ENCODE results near the gene LCAT.

The LCAT gene

DNA sequence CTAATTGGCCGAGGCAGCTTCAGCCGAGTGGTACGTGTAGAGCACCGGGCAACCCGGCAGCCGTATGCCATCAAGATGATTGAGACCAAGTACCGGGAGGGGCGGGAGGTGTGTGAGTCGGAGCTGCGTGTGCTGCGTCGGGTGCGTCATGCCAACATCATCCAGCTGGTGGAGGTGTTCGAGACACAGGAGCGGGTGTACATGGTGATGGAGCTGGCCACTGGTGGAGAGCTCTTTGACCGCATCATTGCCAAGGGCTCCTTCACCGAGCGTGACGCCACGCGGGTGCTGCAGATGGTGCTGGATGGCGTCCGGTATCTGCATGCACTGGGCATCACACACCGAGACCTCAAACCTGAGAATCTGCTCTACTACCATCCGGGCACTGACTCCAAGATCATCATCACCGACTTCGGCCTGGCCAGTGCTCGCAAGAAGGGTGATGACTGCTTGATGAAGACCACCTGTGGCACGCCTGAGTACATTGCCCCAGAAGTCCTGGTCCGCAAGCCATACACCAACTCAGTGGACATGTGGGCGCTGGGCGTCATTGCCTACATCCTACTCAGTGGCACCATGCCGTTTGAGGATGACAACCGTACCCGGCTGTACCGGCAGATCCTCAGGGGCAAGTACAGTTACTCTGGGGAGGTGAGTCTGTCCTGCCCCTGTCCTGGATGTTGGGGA is 34.7 kb downstream of the LCAT start:
- DNase-seq = no peak

DNA sequence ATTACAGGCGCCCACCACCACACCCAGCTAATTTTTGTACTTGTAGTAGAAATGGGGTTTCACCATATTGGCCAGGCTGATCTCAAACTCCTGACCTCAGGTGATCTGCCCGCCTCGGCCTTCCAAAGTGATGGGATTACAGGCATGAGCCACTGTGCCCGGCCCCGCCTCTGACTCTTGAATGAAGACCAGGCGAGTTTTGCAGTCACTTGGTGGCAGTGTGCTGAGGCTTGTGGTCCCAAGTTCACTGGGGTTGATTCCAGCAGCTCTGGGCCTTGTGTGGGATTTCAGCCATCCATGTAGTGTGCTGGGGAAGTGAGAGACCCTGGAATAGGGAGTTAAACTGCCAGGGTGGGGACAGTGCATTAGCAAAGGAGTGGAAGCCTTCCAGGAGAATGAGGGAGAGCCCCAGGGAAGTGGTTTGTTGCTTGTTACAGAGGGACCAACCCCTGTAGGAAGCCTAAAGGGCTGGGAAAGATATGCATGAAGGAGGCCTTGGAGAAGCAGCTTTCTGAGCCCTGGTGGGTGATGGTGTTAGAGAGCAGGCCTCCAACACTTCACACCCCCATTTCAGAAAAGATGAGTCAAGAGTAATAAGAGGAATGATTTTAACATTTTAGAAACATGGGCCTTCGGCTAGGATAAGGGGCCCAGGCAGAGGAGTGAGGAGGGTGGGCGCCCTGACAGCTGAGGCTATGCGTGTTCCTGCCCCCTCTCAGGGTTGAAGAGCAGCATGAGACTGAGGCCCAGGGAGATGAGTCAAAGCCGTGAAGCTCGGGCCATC is 36.3 kb downstream of the LCAT start:
- no peak for DNase-seq

DNA sequence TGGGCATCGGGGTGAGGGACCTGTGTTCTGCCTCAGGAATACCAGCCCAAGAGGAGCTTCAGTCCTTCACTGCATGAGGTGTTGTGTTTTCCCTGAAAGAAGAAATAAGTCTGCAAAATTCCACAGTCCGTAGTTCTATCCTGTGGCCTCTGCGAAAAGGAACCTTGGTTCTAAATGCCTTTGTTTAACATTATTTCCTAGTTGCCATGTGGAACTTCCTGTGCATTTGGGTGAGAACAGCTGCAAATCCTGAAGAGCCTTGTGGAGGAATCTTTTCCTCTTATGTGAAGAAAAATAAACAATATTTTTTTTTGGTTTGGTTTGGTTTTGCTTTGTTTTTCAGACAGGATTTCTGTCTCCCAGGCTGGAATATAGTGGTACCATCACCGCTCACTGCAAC is 41.1 kb downstream of the LCAT start:
- DNase-seq = no peak

DNA sequence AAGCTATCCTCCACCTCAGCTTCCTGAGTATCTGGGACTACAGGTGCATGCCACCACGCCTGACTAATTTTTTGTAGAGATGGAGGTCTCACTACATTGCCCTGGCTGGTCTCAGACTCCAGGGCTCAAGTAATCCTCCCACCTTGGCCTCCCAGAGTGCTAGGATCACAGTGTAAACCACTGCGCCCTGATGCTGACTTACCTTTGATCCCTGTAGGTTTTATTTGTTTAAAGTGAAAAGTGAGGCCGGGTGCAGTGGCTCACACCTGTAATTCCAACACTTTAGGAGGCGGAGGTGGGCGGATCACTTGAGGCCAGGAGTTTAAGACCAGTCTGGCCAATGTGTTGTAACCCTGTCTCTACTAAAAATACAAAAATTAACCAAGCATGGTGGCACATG is 42.2 kb downstream of the LCAT start:
- no peak for DNase-seq

DNA sequence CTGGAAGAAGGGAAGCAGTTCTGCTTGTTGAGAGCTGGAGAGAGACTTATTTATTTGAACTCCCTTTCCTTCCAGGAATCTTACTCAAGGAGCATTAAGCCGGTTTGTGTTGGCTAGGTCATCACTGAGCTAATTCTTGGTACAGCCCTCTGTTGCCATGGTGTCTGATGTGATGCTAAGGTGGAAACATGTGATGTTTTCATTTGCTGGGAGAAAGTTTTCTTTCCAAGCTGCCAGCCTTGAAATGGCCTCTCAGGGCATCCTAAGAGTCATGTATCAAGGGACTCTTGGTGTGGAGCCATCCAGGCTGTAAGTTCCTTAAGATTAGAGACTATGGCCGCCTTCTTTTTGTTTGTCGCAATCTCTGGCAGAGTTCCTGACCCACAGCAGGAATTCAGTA is 46.7 kb downstream of the LCAT start:
- no peak for DNase-seq

DNA sequence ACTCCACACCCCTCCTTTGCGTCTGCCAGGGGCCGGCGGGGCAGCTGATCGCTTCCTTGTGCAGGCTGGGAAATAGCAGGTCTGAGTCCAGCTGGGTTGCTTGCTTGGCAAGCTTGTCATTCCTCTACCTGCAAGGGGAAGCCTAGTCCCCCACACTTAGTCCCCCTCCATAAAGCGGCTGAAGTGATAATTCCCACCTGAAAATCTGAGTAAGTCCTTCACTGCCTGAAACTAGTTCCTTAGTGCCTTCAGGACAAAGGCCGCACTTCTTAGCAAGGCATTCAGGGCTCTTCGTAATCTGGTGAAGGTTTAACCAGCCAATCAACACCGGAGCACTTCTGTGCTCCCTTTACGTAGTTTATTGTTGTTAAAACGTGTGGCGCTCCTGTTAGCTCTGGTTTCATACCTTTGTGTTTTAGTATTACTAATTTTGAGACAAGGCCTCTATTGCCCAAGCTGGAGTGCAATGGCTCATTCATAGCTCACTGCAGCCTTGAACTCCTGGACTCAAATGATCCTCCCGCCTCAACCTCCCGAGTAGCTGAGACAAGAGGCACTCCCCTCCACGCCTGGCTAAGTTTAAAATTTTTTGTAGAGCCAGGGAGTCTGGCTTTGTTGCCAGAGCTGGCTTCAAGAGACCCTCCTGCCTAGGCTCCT is 50.0 kb downstream of the LCAT start:
- no peak for DNase-seq

DNA sequence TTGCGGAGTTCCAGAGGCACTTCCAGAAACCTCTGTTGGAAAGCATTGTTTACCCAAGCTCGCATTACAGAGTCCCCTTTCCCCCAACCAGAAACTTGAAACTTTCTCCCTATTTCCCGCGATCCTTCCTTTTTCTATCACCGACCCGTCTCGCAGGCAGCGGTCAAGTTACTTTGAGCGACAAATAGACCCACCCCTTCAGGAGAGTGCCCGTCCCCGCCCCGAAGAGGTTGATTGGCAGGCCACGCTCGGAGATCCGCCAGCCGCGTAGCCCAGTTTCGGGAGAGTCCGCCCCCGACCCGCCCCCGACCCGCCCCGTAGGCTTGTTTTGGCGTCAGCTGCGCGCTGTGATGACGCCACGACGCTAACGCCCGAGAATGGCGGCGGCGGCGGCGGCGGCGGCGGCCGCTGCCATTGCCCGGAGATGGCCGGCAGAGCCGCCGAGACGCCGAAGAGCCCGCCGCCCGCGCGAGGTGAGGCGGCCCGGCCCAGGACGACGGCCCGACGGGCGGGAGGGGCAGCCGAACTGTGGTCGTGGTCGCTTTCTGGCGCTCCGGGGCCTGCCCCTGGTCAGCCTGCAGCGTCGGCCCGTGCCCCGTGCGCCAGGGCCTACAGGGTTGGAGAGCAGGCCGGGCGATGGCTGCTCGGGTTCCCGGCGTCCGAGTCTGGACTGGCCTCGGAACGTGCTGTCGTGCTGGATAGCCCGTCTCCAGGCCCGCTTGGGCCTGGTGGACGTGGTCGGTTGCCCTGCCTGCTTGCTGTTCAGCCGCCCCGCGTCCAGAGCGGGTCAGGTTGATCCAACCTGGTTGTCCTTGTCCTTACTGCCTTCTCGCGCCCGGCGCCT is 50.8 kb downstream of the LCAT start, which contains the start of gene PSKH1:
TSS of gene PSKH1 (plus strand) at position 356 of the 844 bp plus-strand sequence. CDS start 15,496 bp downstream, outside the sequence.
- peak; percentile 86 for DNase-seq

DNA sequence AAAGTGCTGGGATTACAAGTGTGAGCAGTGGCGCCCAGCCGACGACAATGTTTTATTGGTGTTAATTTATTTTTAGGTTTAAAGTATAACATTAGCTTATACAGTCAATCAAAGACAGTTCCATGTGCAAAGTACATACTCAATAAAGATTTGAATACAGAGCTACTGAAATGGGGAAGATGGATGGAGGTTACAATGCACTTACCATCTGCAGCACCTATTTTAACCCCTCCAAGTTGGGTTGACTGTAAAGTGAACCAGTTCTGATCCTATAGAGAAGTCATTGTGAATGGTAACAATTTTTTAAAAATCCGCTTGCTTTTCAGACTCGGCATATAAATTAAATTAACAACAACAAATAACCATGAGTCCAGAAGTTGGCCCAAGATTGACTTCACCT is 51.5 kb downstream of the LCAT start:
- DNase-seq = no peak

Measured in NCI-H2107 (cell line).